Osteoblast (primary cell): ENCODE results near the gene PPIE. TPM values are rescaled to one million over a fixed set of nuclear protein-coding genes. Genes with fewer than 3 reads are reported as not detected.
"Not testable (repeated sequence)": the region's sequence is repeated elsewhere in the genome, so short reads cannot be mapped to it uniquely, and the experiment has no call there.

ENCODE experiments used
- DNase-seq: peaks from one replicate; pipeline ENCODE4 v3.0.0; 2011; ENCODE audit warnings: low spot score, mixed read lengths; ENCODE audit not compliant: insufficient read length; ENCODE audit errors: missing footprints
- H2AFZ ChIP-seq: 2 replicates; pipeline ENCODE4 v1.6.0; 2011; ENCODE audit warnings: mild to moderate bottlenecking, low read length
- H3K27ac ChIP-seq: 2 replicates; pipeline ENCODE4 v1.5.1; 2011; ENCODE audit warnings: mild to moderate bottlenecking, low read depth, low read length, moderate library complexity
- H3K27me3 ChIP-seq: 2 replicates; pipeline ENCODE4 v1.6.0; 2012; ENCODE audit warnings: mild to moderate bottlenecking, control low read depth, inconsistent platforms, low read length, moderate library complexity; ENCODE audit not compliant: insufficient read depth
- H3K36me3 ChIP-seq: 2 replicates; pipeline ENCODE4 v1.5.1; 2011; ENCODE audit warnings: mild to moderate bottlenecking, low read length, control low read depth, moderate library complexity; ENCODE audit not compliant: insufficient read depth
- H3K4me1 ChIP-seq: 2 replicates; pipeline ENCODE4 v1.5.1; 2011; ENCODE audit warnings: mild to moderate bottlenecking, low read length, control low read depth, moderate library complexity; ENCODE audit not compliant: insufficient read depth
- H3K4me2 ChIP-seq: 2 replicates; pipeline ENCODE4 v1.6.0; 2011; ENCODE audit warnings: mild to moderate bottlenecking, low read length; ENCODE audit not compliant: insufficient read depth
- H3K4me3 ChIP-seq: fragments of 200-600 bp; sonication (generic); 3 replicates; pipeline ENCODE4 v1.5.1; 2012; ENCODE audit warnings: mild to moderate bottlenecking, low read length, inconsistent platforms; ENCODE audit not compliant: insufficient read depth
- H3K79me2 ChIP-seq: 2 replicates; pipeline ENCODE4 v1.6.0; 2012; ENCODE audit warnings: mild to moderate bottlenecking, low read length, control low read depth, inconsistent platforms; ENCODE audit not compliant: insufficient read depth
- H3K9me3 ChIP-seq: 2 replicates; pipeline ENCODE4 v1.5.1; 2011; ENCODE audit warnings: low read depth, low read length, control low read depth
- H4K20me1 ChIP-seq: 2 replicates; pipeline ENCODE4 v1.6.0; 2012; ENCODE audit warnings: mild to moderate bottlenecking, low read length, control low read depth; ENCODE audit not compliant: insufficient read depth
- CTCF ChIP-seq: IDR thresholded peaks from 2 replicates; pipeline ENCODE4 v1.5.1; 2011; ENCODE audit warnings: mild to moderate bottlenecking, low read depth, low read length, moderate library complexity; ENCODE audit errors: extremely low read depth
- total RNA-seq: library from RNA; depleted of rRNA; stranded (reverse); fragments of >200 nt; gene quantifications from 2 replicates; pipeline ENCODE4 v1.2.3, GENCODE V29; 2012

PPIE gene
- total RNA-seq, 1 donor = 26.4 TPM

DNA sequence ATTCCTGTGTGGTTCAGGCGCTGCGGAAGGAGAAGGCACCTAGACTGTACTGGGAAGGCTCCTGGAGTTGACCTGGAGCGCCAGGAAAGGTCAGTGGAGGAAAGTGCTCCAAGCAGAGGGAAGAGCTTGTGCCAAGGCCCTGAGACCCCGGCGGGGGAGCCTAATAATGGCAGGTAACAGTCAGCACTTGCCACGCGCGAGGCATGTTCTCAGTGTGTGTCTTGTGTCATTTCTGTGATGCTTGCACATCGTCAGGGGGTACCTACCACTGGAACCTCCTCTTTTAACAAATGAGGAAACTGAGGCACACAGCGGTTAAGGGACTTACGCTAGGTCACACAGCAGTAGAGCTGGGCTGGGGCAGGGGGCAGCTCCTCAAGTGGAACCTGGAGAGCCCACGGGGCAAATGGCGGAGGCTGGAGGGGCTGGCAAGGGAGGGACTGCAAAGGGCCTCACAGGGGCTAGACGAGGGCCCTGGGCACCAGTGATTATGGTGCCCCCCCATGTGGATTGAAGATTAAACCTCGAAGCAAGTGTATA is 51.0 kb downstream of the PPIE start:
- no peaks in the 10 kb centered on the region for H3K36me3 ChIP-seq
- H3K4me1 ChIP-seq = peaks cover 6% of the 10 kb centered on the region
- no peak overlapping the region for H3K4me2 ChIP-seq
- no peaks in the 10 kb centered on the region for H4K20me1 ChIP-seq
- H3K79me2 ChIP-seq = no peaks in the 10 kb centered on the region
- DNase-seq = peak; percentile 89
- H3K27me3 ChIP-seq = peaks cover 41% of the 10 kb centered on the region
- no peak overlapping the region for H3K27ac ChIP-seq
- no peak for TF ChIP-seq CTCF
- H3K4me3 ChIP-seq = no peak overlapping the region
- H3K9me3 ChIP-seq = no peaks in the 10 kb centered on the region
- no peak overlapping the region for H2AFZ ChIP-seq

GRCh38 chr1:39791838-39792237 is 53.2 kb downstream of the PPIE start:
- no peaks in the 10 kb centered on the region for H3K36me3 ChIP-seq
- H3K4me3 ChIP-seq = no peak overlapping the region
- H3K9me3 ChIP-seq = no peaks in the 10 kb centered on the region
- no peak overlapping the region for H3K4me2 ChIP-seq
- no peak for TF ChIP-seq CTCF
- no peaks in the 10 kb centered on the region for H4K20me1 ChIP-seq
- DNase-seq = no peak
- no peaks in the 10 kb centered on the region for H3K79me2 ChIP-seq
- no peak overlapping the region for H3K27ac ChIP-seq
- H2AFZ ChIP-seq = no peak overlapping the region
- H3K27me3 ChIP-seq = peaks cover 41% of the 10 kb centered on the region
- H3K4me1 ChIP-seq = no peaks in the 10 kb centered on the region

DNA sequence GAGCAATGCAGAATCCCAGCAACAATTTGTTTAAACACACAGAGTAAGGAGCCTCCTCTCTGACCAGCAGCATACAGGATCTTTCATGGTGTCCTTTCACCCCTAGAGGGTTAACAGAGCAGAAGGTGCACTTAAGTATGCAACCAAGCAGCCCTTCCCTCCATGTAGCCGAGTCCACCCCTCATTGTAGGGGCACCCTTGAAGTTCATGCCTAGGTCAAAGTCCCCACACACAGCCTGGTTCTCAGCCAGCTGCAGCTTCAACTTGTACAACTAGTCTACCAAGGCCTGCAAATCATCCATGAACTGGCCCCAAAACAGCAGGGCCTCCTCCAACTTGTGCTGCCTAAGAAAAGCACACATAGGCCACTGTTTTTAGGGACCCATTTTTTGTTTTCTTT is 57.0 kb downstream of the PPIE start:
- peaks cover 11% of the 10 kb centered on the region for H3K4me1 ChIP-seq
- no peaks in the 10 kb centered on the region for H3K9me3 ChIP-seq
- no peak overlapping the region for H3K4me2 ChIP-seq
- H3K36me3 ChIP-seq = no peaks in the 10 kb centered on the region
- no peaks in the 10 kb centered on the region for H4K20me1 ChIP-seq
- H2AFZ ChIP-seq = no peak overlapping the region
- no peaks in the 10 kb centered on the region for H3K79me2 ChIP-seq
- H3K4me3 ChIP-seq = no peak overlapping the region
- DNase-seq = no peak
- no peak for TF ChIP-seq CTCF
- H3K27me3 ChIP-seq = peaks cover 13% of the 10 kb centered on the region
- H3K27ac ChIP-seq = no peak overlapping the region

GRCh38 chr1:39798859-39799769 is 60.4 kb downstream of the PPIE start:
- H3K27me3 ChIP-seq, H4K20me1 ChIP-seq, H3K9me3 ChIP-seq, H3K79me2 ChIP-seq, H3K36me3 ChIP-seq, H3K4me3 ChIP-seq: not testable (repeated sequence)
- Histone ChIP-seq H3K4me1 (peaks cover 11% of the 10 kb centered on the region), H3K27ac (peak overlapping the region; percentile 76), H2AFZ (peak overlapping the region; percentile 91), H3K4me2 (peak overlapping the region; percentile 81)
- peak; percentile 81 for DNase-seq
